Thoracic aorta (tissue), 2 donors: ENCODE measurements around the gene KAZN. TPM values are rescaled to one million over a fixed set of nuclear protein-coding genes. Genes with fewer than 3 reads are reported as not detected.

Experiments
- ATAC-seq: fragments of 150-250 bp; one replicate; pipeline ENCODE4 v1.8.0; 2017; ENCODE audit warnings: low read depth; ENCODE audit not compliant: insufficient number of reproducible peaks, low FRiP score
- DNase-seq: peaks from one replicate; pipeline ENCODE4 v3.0.0-alpha.2; 2020; ENCODE audit warnings: low spot score
- H3K27ac ChIP-seq, 2 donors: fragments of 200-600 bp; sonication (generic); 1 replicate in 1 of 2; 2 replicates in 1 of 2; pipeline ENCODE4 v1.5.1; 2016; ENCODE audit warnings: mild to moderate bottlenecking in 2 of 2, moderate library complexity in 2 of 2
- H3K27me3 ChIP-seq: fragments of 200-600 bp; sonication (generic); replicated peaks from 2 replicates; pipeline ENCODE4 v1.6.0; 2016; ENCODE audit warnings: mild to moderate bottlenecking; ENCODE audit not compliant: insufficient read depth
- H3K36me3 ChIP-seq: fragments of 200-600 bp; sonication (generic); one replicate; pipeline ENCODE4 v1.5.1; 2016
- H3K4me1 ChIP-seq, 2 donors: fragments of 200-600 bp; sonication (generic); 1 replicate in 1 of 2; 2 replicates in 1 of 2; pipeline versions ENCODE4 v1.5.1 to v1.6.0; 2016; ENCODE audit warnings: low read depth in 2 of 2, mild to moderate bottlenecking in 1 of 2; ENCODE audit not compliant: control insufficient read depth in 1 of 2
- H3K4me3 ChIP-seq: fragments of 200-600 bp; sonication (generic); 2 replicates; pipeline ENCODE4 v1.5.1; 2016; ENCODE audit warnings: mild to moderate bottlenecking
- H3K9me3 ChIP-seq: fragments of 200-600 bp; sonication (generic); 2 replicates; pipeline ENCODE4 v1.5.1; 2016
- CTCF ChIP-seq: fragments of 200-600 bp; sonication (generic); IDR thresholded peaks from one replicate; pipeline ENCODE4 v1.5.1; 2019; ENCODE audit warnings: antibody characterized with exemption
- total RNA-seq, 2 donors: library from RNA; depleted of rRNA; stranded (reverse); fragments of >200 nt; gene quantifications; one replicate each; pipeline versions ENCODE4 v1.1.0 to v1.2.3, GENCODE V29; 2016

The KAZN gene
- total RNA-seq, 2 donors from 2014 or later = 17.4 to 30.3 TPM

GRCh38 chr1:14774225-14774624 is 175.7 kb downstream of the KAZN start:
- Histone ChIP-seq H3K4me3 (no peak overlapping the region), H3K27ac (no peak overlapping the region), H3K4me1 (no peaks in the 10 kb centered on the region), H3K27me3 (no peaks in the 10 kb centered on the region), H3K36me3 (no peaks in the 10 kb centered on the region), H3K9me3 (no peaks in the 10 kb centered on the region)
- TF ChIP-seq CTCF = no peak
- ATAC-seq = no peak
- no peak for DNase-seq

GRCh38 chr1:14774988-14775387 is 176.5 kb downstream of the KAZN start:
- DNase-seq = no peak
- no peak for TF ChIP-seq CTCF
- H3K27ac ChIP-seq = no peak overlapping the region
- no peaks in the 10 kb centered on the region for H3K9me3 ChIP-seq
- ATAC-seq = no peak
- H3K27me3 ChIP-seq = no peaks in the 10 kb centered on the region
- H3K4me3 ChIP-seq = no peak overlapping the region
- no peaks in the 10 kb centered on the region for H3K36me3 ChIP-seq
- H3K4me1 ChIP-seq = no peaks in the 10 kb centered on the region

- H3K4me3 ChIP-seq = no peak overlapping the region
- H3K27ac ChIP-seq = no peak overlapping the region
- H3K9me3 ChIP-seq = no peaks in the 10 kb centered on the region
- ATAC-seq (no peak), DNase-seq (no peak)
- H3K36me3 ChIP-seq = no peaks in the 10 kb centered on the region
- no peaks in the 10 kb centered on the region for H3K4me1 ChIP-seq
- H3K27me3 ChIP-seq = no peaks in the 10 kb centered on the region
- no peak for TF ChIP-seq CTCF
Observed at GRCh38 chr1:14775434-14775833, 176.9 kb downstream of the KAZN start.

DNA sequence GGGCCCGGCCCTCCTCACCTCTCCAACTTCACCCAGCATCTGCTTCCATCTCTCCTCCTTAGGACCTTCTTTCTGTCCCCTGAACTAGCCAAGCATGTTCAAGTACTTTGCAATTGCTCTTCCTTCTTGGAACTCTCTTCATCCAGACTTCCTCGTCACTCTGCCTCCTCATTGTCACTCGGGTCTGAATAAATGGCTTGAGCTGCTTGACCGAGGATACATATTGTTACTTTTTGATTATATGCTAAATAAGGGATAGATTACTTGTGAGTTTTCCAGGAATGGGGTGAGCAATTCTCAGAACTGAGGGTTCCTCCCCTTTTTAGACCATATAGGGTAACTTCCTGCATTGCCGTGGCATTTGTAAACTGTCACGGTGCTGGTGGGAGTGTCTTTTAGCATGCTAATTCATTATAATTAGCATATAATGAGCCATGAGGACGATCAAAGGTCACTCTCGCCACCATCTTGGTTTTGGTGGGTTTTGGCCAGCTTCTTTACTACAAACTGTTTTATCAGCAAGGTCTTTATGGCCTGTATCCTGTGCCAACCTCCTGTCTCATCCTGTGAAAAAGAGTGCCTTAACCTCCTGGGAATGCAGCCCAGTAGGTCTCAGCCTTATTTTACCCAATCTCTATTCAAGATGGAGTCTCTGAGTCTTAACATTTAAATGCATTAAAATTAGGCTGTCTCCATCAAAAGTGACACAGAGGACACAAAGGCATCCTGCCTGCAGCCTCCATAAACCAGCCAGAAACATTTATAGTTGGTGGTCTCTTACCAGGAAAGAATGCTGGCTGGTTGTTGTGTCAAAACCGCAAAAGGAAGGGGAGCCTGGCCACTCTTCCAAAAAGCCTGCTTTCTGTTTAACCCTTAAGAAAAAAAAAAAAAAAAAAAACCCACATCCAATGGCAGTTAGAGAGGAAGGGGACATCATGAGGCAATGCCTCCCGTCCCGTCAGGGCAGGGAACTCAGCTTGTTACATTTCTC is 179.3 kb downstream of the KAZN start:
- H3K4me1 ChIP-seq = no peaks in the 10 kb centered on the region
- no peak for DNase-seq
- H3K9me3 ChIP-seq = no peaks in the 10 kb centered on the region
- TF ChIP-seq CTCF = no peak
- H3K27me3 ChIP-seq = no peaks in the 10 kb centered on the region
- no peak overlapping the region for H3K27ac ChIP-seq
- ATAC-seq = no peak
- no peaks in the 10 kb centered on the region for H3K36me3 ChIP-seq
- H3K4me3 ChIP-seq = no peak overlapping the region

GRCh38 chr1:14778541-14778897 is 180.0 kb downstream of the KAZN start:
- H3K4me1 ChIP-seq = no peaks in the 10 kb centered on the region
- no peaks in the 10 kb centered on the region for H3K9me3 ChIP-seq
- DNase-seq (no peak), ATAC-seq (no peak)
- H3K36me3 ChIP-seq = no peaks in the 10 kb centered on the region
- H3K27me3 ChIP-seq = no peaks in the 10 kb centered on the region
- no peak for TF ChIP-seq CTCF
- no peak overlapping the region for H3K4me3 ChIP-seq
- H3K27ac ChIP-seq = no peak overlapping the region
